ENCODE results near the gene ELOF1.
A peak's percentile ranks its signal among the peaks of the same experiment; 100 is the strongest.
"Not testable (repeated sequence)": the region's sequence is repeated elsewhere in the genome, so short reads cannot be mapped to it uniquely, and the experiment has no call there.

The ELOF1 gene

DNA sequence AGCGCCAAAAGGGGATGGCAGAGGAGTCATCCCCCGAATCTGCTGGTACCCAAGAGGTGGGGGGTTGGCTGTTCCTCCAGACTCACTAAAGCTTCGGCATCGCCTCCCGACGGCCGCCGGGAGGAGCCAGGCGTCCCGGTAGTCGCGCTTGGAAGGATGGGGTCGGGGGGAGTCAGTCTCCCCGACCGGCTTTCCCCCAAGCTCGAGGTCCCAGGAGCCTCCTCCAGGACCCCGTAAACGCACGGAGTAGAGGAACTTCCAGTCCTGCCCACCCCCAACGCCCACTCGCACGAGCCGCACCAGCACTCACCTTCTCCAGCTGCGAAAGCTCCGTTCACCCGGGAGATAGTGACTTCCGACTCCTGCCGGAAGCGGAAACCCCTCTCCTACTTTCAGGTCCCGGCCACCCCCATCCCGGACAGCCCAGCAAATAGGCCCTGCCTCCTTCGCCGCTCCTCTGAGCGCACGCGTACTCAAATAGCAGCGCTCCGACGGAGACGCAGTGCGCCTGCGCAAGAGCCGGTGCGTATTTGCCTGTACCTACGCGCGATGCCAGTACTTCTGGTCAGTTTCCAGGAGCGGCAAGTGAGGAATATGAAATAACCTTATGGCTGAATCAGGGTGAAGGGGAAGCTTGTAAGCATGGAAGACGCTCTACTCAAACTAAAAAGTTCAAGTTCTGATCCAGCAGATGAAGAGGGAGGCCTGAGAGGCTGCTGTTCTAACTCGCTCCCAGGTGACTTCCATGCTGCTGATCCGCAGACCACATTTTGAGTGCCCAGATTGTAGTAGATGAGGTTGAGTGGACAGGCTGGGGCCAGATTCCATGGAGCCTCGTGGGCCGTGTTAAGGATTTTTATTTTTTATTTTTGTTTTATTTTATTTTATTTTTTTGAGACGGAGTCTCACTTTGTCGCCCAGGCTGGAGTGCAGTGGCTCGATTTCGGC is at the start of gene ELOF1:
TSS of gene ELOF1 (minus strand) at position 350 of the 948 bp plus-strand sequence. CDS start 4,883 bp downstream, outside the sequence.
- peak; percentile 97 to 98 for DNase-seq

- no peak for DNase-seq
Observed at GRCh38 chr19:11606484-11606883, 47.5 kb upstream of the ELOF1 start.

GRCh38 chr19:11599704-11600103 is 40.7 kb upstream of the ELOF1 start:
- DNase-seq, result not testable (repeated sequence)

GRCh38 chr19:11598746-11599145 is 39.7 kb upstream of the ELOF1 start:
- DNase-seq, result no peak

DNA sequence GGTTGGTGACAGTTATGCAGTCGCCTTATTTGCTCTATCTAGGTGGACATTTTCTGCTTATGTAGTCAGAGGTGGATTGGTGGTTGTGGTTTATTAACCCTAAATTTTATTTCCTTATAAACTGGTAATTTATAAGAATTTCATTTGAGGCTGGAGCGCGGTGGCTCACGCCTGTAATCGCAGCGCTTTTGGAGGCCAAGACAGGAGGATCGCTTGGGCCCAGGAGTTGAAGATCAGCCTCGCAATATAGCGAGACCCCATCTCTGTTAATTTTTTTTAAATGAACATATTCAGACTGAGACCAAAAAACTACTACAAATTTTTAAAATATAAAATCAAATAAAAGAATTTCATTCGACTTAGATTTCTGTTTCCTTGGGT is 39.1 kb upstream of the ELOF1 start:
- DNase-seq, result no peak

GRCh38 chr19:11597202-11598102 is 38.4 kb upstream of the ELOF1 start, which contains the start of gene ZNF627:
Gene ZNF627 (plus strand): TSS chr19:11597483. CDS start chr19:11597628, 145 bp downstream.
- DNase-seq, result peak; percentile 99

- no peak for DNase-seq
Observed at GRCh38 chr19:11596156-11596555, 37.1 kb upstream of the ELOF1 start.

- DNase-seq, result no peak
Observed at GRCh38 chr19:11594084-11594483, 35.1 kb upstream of the ELOF1 start.

DNA sequence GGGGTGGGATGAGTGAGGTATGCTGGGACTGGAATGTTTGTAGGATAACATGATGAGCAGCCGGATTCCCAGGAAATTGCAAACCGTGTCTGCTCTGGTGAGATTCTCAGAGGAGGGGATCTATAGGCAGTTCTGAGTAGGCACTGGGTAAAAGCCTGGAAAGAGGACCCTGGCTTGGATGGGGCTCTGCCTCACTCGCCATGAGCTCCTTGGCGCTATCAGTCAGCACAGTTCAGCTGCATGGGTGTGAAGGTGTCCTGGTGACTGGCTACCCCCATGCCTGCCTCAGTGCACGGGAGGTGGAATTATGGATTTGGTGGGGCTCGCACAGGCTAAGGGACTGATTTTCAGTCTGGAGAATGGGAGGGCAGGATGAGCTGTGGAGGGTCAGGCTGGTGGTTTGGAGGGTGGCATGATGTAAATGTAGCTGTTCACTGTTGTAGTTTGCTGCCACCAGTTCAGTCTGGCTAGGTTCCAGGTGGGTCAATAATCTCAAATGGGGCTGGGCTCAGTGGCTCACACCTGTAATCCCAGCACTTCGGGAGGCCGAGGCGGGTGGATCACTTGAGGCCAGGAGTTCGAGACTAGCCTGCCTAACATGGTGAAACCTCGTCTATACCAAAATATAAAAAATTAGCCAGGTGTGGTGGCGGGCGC is 29.1 kb upstream of the ELOF1 start:
- no peak for DNase-seq

GRCh38 chr19:11587302-11587974 is 28.4 kb upstream of the ELOF1 start:
- DNase-seq, result peak; percentile 84 to 86

DNA sequence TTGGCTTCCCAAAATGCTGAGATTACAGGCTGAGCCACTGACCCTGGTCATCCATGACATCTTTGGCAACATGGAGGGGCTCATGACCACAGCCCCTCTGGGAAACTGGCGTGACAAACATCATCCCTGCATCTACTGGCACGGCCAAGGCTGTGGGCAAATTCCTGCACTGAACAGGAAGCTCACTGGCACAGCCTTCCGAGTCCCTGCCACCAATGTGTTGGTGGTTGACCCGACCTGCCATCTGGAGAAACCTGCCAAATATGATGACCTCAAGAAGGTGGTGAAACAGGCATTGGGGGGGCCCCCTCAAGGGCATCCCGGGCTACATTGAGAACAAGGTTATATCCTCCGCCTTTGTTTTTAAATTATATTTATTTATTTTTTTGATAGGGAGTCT is 27.3 kb upstream of the ELOF1 start:
- DNase-seq, result no peak

- peak; percentile 58 to 64 for DNase-seq
Observed at GRCh38 chr19:11581740-11582139, 22.7 kb upstream of the ELOF1 start.

DNA sequence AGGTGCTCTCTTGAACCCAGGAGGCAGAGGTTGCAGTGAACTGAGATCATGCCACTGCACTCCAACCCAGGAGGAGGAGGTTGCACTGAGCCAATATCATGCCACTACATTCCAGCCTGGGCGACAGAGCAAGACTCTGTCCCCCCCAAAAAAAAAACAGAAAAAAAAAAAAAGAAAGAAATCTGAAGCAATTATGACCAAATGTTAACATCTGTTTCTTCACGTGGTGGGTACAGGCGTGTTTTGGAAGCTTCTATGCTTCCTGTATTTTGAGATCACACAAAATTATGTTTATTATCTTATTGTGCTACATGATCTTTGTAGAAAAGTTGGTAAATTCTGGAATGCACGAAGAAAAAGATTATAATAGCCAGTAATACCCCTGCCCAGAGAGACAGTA is 21.1 kb upstream of the ELOF1 start:
- DNase-seq, result no peak

DNA sequence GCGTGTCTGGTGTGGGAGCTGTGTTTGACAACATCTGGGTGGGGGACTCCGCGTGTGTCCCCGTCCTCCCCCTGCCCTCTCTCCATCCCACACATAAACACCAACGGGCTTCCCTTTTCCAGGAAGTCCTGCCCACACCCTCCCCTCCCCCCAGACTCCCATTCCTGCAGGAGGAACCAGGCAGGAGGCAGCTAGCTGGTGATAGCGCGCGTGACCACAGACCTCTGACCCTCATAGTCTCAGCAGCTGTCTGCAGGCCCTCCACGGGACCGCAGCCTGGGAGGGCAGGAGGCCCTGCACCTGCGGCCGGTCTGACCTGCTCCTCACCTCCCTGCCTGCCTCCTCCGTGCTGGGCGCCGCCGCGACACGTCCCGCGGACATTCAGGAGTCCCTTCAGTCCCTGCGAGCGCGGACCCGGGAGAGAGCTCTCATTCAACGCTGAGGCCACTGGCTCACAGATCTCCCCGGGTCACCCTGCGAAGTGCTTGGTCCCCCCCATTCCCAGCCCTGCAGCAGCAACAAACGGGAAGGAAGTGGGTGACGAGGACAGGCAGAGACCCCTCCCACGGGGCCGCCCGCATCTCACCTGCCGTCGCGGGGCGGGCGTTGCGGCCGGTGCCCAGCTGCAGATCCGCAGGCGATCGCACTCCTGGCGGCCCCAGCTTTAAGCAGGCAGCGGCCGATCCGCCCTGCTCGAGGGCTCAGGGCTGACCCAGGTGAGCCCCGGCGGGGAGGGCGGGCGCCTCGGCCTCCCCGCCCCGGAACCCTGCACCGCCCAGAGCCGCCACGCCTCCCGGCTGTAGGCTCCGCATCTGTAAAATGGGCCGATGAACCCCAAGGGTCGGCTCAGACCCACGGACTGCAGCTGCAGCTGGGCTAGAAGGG is 19.5 kb upstream of the ELOF1 start:
- peak; percentile 44 to 50 for DNase-seq

DNA sequence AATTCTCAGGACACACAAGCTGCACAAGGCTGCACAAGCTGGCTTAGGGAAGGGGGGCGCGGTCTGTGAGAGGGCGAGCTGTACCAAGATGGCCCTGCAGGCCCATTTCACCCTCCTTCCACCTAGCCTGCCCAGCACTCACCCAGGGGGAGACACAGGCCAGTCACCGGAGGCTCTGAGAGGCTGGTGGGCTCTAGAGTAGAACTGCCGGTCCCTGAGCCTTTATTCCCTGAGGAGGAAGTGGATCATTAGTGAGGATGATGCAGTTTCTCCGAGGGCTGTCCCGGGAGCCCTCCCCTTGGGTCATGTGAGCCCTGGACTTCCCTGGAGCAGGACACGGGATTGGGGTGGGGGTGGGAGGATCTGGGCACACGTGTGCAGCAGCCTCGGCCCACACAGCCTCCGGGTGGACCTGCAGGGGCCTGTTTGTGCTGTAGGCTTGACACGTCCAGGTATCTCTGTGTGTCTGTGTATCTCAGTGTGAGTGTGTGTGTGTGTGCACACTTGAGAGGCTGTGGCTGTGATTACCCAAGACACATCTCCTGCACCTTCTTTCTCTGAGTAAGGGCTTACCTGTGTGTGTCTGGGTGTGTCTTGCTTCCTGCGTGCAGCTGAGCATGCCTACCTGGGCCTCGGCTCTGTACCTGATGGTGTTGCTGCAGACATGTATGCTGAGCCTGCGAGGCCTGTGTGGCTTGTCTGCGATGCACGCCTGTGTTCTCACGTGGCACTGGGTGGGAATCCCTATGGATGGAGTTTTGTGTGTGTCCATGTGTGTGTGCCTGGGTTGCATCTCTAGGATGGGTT is 18.6 kb upstream of the ELOF1 start, which contains the start of gene ACP5:
TSS of gene ACP5 (minus strand) at position 195 of the 807 bp plus-strand sequence. CDS start 328 bp downstream, outside the sequence.
- no peak for DNase-seq

DNA sequence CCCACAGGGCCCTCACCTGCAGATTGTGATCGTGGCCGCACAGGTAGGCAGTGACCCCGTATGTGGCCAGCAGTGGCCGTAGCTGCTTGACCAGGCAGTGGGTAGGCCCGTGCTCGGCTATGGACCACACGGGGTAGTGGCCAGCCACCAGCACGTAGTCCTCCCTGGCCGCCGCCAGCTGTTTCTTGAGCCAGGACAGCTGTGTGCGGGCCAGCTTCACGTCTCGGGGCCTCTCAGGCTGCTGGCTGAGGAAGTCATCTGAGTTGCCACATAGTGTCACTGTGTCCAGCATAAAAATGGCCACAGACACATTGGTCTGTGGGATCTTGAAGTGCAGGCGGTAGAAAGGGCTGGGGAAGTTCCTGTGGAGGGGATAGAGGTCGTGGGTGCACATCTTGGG is 17.2 kb upstream of the ELOF1 start:
- DNase-seq, result no peak

GRCh38 chr19:11574689-11575088 is 15.7 kb upstream of the ELOF1 start:
- DNase-seq, result no peak

DNA sequence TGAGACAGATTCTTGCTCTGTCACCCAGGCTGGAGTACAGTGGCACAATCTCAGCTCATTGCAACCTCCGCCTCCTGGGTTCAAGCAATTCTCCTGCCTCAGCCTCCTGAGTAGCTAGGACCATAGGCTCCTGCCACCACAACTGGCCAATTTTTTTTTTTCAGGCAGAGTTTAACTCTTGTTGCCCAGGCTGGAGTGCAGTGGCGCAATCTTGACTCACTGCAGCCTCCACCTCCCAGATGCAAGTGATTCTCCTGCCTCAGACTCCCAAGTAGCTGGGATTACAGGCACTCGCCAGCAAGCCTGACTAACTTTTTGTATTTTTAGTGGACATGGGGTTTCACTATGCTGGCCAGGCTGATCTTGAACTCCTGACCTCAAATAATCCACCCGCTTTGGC is 14.7 kb upstream of the ELOF1 start:
- not testable (repeated sequence) for DNase-seq

DNA sequence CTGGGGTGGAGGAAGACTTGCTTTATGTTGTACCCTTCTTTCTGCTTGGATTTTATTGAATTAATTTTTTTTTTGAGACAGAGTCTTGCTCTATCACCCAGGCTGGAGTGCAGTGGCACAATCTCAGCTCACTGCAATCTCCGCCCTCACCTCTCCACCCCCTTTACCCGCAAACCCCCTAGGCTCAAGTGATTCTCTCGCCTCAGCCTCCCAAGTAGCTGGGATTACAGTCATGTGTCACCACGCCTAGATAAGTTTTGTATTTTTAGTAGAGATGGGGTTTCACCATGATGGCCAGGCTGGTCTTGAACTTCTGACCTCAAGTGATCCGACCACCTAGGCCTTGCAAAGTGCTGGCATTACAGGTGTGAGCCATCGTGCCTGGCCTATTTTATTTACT is 14.3 kb upstream of the ELOF1 start:
- DNase-seq, result not testable (repeated sequence)

DNA sequence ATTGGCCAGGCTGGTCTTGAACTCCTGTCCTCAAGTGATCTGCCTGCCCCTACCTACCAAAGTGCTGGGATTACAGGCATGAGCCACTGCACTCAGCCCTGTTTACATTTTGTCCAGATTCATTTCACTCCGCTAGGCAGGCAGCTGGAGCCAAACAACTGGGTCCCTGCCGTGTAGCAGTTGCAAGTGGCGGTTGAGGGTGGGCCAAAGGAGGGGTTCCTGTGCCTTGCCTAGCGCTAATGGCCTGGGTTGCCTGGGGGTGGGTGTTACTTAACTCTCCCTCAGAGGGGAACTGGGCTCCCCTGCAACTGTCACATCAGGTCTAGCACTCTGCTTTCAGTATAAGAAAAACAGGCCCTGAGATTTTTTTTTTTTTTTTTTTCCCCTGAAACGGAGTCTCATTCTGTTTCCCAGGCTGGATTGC is 11.0 kb upstream of the ELOF1 start:
- DNase-seq, result no peak

Data from activated CD4-positive, alpha-beta T cell treated with anti-CD3 and anti-CD28 coated beads, Interleukin-2, amount 50 U/mL, for 48 hours (primary cell).